Measurements from ENCODE around the gene CPS1. TPM values are rescaled to one million over a fixed set of nuclear protein-coding genes. Genes with fewer than 3 reads are reported as not detected.
A peak's percentile ranks its signal among the peaks of the same experiment; 100 is the strongest.

Gene CPS1
- total RNA-seq, 1 donor from 2014 or later: 1,770 TPM

DNA sequence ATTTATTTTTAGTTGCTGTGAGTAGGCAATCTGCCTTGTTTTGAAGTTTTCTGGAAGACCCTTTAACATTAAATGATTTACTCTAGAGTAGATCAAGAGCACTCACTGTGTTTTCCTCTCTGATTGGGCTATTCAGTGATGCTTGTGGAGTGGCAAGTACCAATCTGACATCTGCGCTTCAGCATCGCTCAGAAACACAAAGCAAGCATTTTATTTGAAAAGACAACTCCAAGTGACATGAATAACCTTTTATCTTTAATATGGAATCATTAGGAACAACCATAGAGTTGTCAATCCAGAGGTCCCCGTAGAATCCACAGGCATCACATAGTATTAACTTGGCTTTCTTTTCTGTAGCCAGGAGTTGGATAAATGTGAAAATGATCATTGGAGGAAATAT, 114.7 kb downstream of the CPS1 start:
- ATAC-seq: peak; percentile 4
- no peak for DNase-seq (ENCODE audit: low spot score)

- ATAC-seq (peak; percentile 1), DNase-seq (ENCODE audit: low spot score) (no peak)
Observed at GRCh38 chr2:210673117-210673516, 116.7 kb downstream of the CPS1 start.

GRCh38 chr2:210676067-210676466, 119.7 kb downstream of the CPS1 start:
- ATAC-seq: no peak
- DNase-seq (ENCODE audit: low spot score): no peak

DNA sequence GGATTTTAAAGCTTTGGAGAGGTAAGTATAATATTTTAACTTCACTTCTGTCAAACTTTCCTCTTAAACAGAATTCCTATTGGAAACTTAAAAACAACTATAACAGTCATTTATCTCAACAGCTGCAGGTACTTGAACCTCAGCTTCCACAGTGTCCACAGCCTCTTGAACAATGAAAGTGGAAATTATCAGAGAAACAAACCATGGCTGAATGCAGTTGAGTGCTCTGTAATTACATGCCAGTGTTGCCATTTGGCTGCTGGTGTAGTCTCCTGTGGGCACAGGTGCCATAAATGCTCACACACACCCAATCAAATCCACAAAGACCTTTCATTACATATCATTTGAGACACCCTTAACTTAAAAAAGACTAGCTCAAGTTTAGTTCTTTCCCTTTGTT, 125.1 kb downstream of the CPS1 start:
- DNase-seq (ENCODE audit: low spot score) (no peak), ATAC-seq (peak; percentile 1)

GRCh38 chr2:210686401-210686800, 130.0 kb downstream of the CPS1 start:
- ATAC-seq (peak; percentile 5), DNase-seq (ENCODE audit: low spot score) (no peak)

DNA sequence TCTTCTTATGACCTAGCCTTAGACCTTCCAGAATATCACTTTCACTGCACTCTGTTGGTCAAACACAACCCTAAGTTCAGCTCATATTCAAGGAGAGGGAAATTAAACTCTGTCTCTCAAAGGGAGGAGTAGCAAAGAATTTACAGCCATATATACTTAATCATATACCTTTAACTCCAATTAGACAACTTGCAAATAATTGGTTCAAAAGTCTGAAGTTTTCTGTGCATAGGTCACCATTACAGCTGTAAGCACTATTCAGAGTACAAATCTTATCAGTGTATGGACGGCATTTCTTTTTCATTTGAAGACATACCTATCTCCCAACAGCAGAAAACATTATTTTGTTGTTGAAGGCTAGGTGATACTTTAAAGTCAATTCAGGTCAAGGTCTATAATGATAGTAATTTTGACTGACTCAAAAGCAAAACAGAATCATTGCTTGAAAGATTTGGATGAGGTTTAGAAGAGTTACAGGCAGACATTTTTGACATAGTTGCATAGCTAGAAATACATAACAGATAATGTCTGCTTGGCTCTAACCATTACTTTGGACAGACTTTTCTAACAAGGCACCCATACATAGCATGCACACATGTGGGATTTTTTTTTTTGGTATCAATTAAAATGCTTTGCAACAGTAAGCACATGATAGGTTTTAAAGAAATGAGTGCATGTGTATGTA, 131.5 kb downstream of the CPS1 start:
- DNase-seq (ENCODE audit: low spot score) (no peak), ATAC-seq (no peak)

GRCh38 chr2:210707900-210708299, 151.5 kb downstream of the CPS1 start:
- ATAC-seq: no peak
- DNase-seq (ENCODE audit: low spot score): no peak

DNA sequence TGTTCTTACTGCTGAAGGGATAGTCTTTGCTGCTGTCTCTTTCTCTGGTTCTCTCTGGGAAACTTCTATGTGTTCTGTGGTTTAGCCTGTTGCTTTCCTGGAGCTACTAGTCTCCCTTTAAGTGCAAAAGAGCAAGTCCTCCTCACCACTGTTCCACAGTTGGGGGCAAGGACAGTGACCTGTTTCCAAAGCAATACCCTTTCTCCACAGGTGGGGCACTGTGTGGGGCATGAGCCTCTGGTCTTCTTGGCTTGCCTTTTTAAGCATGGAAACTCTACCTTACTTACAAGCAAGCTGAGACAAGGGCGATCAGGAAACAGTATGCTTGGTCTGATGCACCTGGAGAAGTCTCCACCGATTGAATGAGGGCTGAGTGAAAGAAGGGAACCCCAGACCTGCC, 156.7 kb downstream of the CPS1 start:
- ATAC-seq (no peak), DNase-seq (ENCODE audit: low spot score) (no peak)

GRCh38 chr2:210715560-210716082, 159.2 kb downstream of the CPS1 start:
- no peak for ATAC-seq
- no peak for DNase-seq (ENCODE audit: low spot score)

DNA sequence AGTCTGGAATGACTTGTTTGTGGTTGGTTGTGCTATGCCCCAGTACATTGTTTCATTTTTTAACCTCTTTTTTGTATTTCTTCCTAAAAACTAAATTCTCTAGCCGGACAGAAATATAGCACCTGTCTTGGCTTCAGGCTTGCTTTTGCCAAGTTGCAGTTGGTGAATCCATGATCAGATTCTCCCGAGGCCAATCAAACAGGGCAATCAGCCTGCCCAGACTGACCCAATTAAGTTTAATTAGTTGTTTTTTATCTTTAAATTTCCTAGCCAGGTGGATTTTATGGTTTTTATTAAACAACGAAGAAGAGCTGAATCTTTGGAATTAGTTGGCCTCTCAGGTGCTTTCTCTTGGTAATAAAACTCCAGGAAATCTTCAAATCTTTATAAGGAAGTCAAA, 162.1 kb downstream of the CPS1 start:
- DNase-seq (ENCODE audit: low spot score) (no peak), ATAC-seq (no peak)

DNA sequence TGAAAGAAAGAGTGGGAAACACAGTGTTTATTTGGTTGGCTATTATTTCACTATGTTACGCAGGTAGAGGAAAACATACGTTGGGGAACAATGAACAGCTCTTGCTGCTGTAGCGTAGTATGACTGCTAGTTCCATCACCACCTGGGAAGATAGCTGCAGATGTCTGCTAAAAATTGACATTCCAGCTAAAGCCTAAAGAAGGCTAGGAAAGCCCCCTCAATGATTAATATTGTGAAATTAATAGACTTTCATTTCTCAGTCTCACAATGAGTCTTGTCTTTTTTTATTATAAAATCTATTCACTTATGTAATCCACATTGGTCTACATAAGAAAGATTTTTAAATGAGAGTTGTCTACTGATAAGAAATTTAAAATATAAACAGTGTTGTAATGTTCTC, 165.7 kb downstream of the CPS1 start:
- DNase-seq (ENCODE audit: low spot score) (no peak), ATAC-seq (no peak)

GRCh38 chr2:210727549-210727948, 171.2 kb downstream of the CPS1 start:
- ATAC-seq: no peak

More at GRCh38 chr2:210727549-210727948, 171.2 kb downstream of the CPS1 start:
- DNase-seq (ENCODE audit: low spot score): no peak

Other genes starting within 250 kb of the CPS1 start
- not detected for gene MYL1, start 241.4 kb upstream of the CPS1 start, total RNA-seq
- gene LANCL1, start 79.8 kb upstream of the CPS1 start, total RNA-seq: 15.6 TPM

Measured in left lobe of liver (tissue), 2 donors.